ENCODE results near the gene C10orf88. TPM values are rescaled to one million over a fixed set of nuclear protein-coding genes. Genes with fewer than 3 reads are reported as not detected.
A peak's percentile ranks its signal among the peaks of the same experiment; 100 is the strongest.
"Not testable (repeated sequence)": the region's sequence is repeated elsewhere in the genome, so short reads cannot be mapped to it uniquely, and the experiment has no call there.

Gene C10orf88
- total and polyA plus RNA-seq, 9 of the 15 experiments (the other 6 are each of a cell fraction or from before 2014, with no cell fraction given), result 2.5 to 9.6 (median 7.5) TPM

- intact Hi-C loops (cut with micrococcal nuclease); H3K9ac ChIP-seq (ENCODE audit: insufficient read depth in 1 of 2, low read depth in 2 of 2, low read length in 2 of 2); H4K20me1 ChIP-seq (replicated peaks; ENCODE audit: control insufficient read depth, insufficient read depth, low read length); H3K36me3 ChIP-seq (ENCODE audit: control insufficient read depth, insufficient read depth, low read length); H3K9me3 ChIP-seq (replicated peaks; ENCODE audit: control insufficient read depth, insufficient read depth, low read depth, low read length); in situ Hi-C loops (cut with MboI); H2AFZ ChIP-seq (ENCODE audit: low read depth, low read length); BruUV-seq (replicated peaks); FAIRE-seq; H3K79me2 ChIP-seq (ENCODE audit: control insufficient read depth, insufficient read depth, low read length); H3K4me2 ChIP-seq (ENCODE audit: insufficient read depth, low read length); H3K4me3 ChIP-seq; POLR2A ChIA-PET; ATAC-seq; DNase-seq (ENCODE audit: extremely low read depth in 1 of 4, low spot score in 3 of 4); H3K27ac ChIP-seq (ENCODE audit: extremely low read depth, low read depth, low read length); CTCF ChIA-PET (ENCODE audit: low intra/inter-chr PET ratio); H3K4me1 ChIP-seq (replicated peaks in 1 of 2; ENCODE audit: control insufficient read depth in 2 of 2, insufficient read depth in 2 of 2, low read length in 2 of 2); H3K27me3 ChIP-seq (ENCODE audit: control insufficient read depth in 2 of 2, insufficient read depth in 2 of 2, low read length in 2 of 2); H3K9me1 ChIP-seq (ENCODE audit: control insufficient read depth, insufficient read depth, low read length): not testable (repeated sequence)
- TF ChIP-seq TFE3 (CRISPR knock-in tag; IDR thresholded peaks at IDR 0.05), result peak; percentile 84
- TF ChIP-seq RAD51 (IDR thresholded peaks at IDR 0.05; ENCODE audit: borderline replicate concordance, low read depth), result peak; percentile 34; the same call in 1 of the 2 replicates
- WGBS (ENCODE audit: insufficient coverage, low coverage, missing lambda C conversion rate), result 0% methylated on average over 4 of the region's 4 CpGs
These were observed 50.2 kb downstream of the C10orf88 start for GRCh38 chr10:122903861-122904260.

- intact Hi-C loops (cut with micrococcal nuclease) (no loop called here), in situ Hi-C loops (cut with MboI) (no loop called here)
- CTCF ChIA-PET (ENCODE audit: low intra/inter-chr PET ratio), result no interaction called here
- no peaks in the 10 kb centered on the region for H4K20me1 ChIP-seq (replicated peaks; ENCODE audit: control insufficient read depth, insufficient read depth, low read length)
- H3K36me3 ChIP-seq (ENCODE audit: control insufficient read depth, insufficient read depth, low read length), result no peaks in the 10 kb centered on the region
- ATAC-seq, result peak; percentile 87
- no peaks in the 10 kb centered on the region for H3K79me2 ChIP-seq (ENCODE audit: control insufficient read depth, insufficient read depth, low read length)
- H3K27me3 ChIP-seq (ENCODE audit: control insufficient read depth in 2 of 2, insufficient read depth in 2 of 2, low read length in 2 of 2), result no peaks in the 10 kb centered on the region
- peak overlapping the region; percentile 6; the same call in 1 of the 2 replicates for H3K4me2 ChIP-seq (ENCODE audit: insufficient read depth, low read length)
- no peaks in the 10 kb centered on the region for H3K9me1 ChIP-seq (ENCODE audit: control insufficient read depth, insufficient read depth, low read length)
- WGBS (ENCODE audit: insufficient coverage, low coverage, missing lambda C conversion rate), result 41% methylated on average over 5 of the region's 5 CpGs
- no peaks in the 10 kb centered on the region for H3K9me3 ChIP-seq (replicated peaks; ENCODE audit: control insufficient read depth, insufficient read depth, low read depth, low read length)
- no peaks in the 10 kb centered on the region; a peak in 1 of 5 replicates for H3K4me1 ChIP-seq (replicated peaks in 1 of 2; ENCODE audit: control insufficient read depth in 2 of 2, insufficient read depth in 2 of 2, low read length in 2 of 2)
- no peak overlapping the region for H3K4me3 ChIP-seq
- peak in 2 of 4 experiments; percentile 23 to 27 for DNase-seq (ENCODE audit: extremely low read depth in 1 of 4, low spot score in 3 of 4)
- H2AFZ ChIP-seq (ENCODE audit: low read depth, low read length), result peak overlapping the region; percentile 33; the same call in 1 of the 2 replicates
- no TSS peak for BruUV-seq (replicated peaks)
- H3K9ac ChIP-seq (ENCODE audit: insufficient read depth in 1 of 2, low read depth in 2 of 2, low read length in 2 of 2), result no peak overlapping the region
- no peak overlapping the region for H3K27ac ChIP-seq (ENCODE audit: extremely low read depth, low read depth, low read length)
- POLR2A ChIA-PET, result interaction anchor here (0.6 kb wide), 2 partner anchors 39 to 244 kb away, joined by 3 read pairs; no protein-coding TSS in a partner anchor
- peak; percentile 69 for FAIRE-seq
- TF ChIP-seq ZNF175 (CRISPR knock-in tag; IDR thresholded peaks at IDR 0.05; ENCODE audit: low read depth), result no peak
- TF ChIP-seq ZNF512 (tag; IDR thresholded peaks at IDR 0.05), result 0 out of 2 replicates have a peak, but pooled peaks have one; percentile 40
- 0 out of 2 replicates have a peak, but pooled peaks have one; percentile 11 for TF ChIP-seq ELF4 (CRISPR knock-in tag; IDR thresholded peaks at IDR 0.05)
- peak; percentile 68 for TF ChIP-seq ETV1 (tag; conservative IDR thresholded peaks at IDR 0.05; ENCODE audit: low read depth)
These were observed 59.6 kb downstream of the C10orf88 start for GRCh38 chr10:122894261-122894944.
